ENCODE results near the gene AMN. TPM values are rescaled to one million over a fixed set of nuclear protein-coding genes. Genes with fewer than 3 reads are reported as not detected.

Gene AMN
- total RNA-seq, 1 experiment from 2014 or later = 2.5 TPM

DNA sequence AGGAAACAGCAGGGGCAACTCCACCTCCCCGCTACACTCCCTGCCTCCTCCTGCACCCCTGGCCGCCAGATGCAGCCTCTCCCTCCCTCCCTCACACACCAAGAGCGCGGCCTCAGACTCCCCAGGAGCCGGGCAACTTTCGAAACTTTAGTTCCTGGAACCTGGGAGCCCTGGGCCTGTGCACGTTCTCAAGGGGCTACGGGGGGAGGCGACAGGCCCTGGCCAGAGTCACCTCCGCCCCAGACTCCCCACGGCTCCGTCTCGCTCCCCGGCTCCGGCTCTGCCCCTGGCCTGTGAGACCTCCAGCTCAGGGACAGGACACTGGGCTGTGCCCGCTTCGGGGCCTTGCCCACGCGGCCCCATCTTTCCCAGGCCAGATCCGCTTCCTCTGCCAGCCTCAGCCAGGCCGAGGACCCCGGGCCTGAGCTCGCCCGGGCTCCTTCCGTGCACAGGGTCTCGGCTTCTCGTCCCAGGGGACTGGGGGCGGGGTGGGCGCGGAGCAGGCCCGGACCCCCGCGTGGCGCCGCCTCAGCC, 5.5 kb downstream of the AMN start:
- peak; percentile 40 for DNase-seq (ENCODE audit: low spot score)

DNA sequence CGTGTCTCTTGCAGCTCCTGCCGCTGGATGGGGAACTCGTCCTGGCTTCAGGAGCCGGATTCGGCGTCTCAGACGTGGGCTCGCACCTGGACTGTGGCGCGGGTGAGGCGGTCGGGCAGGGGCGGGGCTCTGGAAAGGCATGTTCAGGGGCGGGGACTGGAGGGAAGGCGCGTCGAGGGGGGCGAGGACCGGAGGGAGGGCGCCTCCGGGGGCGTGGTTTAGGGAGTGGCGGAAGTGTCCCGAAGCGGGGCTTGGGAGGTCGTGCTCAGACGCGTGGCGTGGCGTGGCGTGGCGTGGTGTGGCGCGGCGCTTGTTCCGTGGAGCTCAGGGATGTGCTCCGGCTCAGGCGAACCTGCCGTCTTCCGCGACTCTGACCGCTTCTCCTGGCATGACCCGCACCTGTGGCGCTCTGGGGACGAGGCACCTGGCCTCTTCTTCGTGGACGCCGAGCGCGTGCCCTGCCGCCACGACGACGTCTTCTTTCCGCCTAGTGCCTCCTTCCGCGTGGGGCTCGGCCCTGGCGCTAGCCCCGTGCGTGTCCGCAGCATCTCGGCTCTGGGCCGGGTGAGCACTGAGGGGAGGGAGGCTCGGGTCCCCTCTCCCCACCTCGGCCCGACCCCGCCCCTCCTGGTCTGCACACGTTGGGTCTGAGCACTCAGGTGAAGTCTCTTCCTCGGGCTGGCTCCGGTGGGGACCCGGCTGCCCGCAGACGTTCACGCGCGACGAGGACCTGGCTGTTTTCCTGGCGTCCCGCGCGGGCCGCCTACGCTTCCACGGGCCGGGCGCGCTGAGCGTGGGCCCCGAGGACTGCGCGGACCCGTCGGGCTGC, 6.2 kb downstream of the AMN start:
- peak; percentile 58 for DNase-seq (ENCODE audit: low spot score)

DNA sequence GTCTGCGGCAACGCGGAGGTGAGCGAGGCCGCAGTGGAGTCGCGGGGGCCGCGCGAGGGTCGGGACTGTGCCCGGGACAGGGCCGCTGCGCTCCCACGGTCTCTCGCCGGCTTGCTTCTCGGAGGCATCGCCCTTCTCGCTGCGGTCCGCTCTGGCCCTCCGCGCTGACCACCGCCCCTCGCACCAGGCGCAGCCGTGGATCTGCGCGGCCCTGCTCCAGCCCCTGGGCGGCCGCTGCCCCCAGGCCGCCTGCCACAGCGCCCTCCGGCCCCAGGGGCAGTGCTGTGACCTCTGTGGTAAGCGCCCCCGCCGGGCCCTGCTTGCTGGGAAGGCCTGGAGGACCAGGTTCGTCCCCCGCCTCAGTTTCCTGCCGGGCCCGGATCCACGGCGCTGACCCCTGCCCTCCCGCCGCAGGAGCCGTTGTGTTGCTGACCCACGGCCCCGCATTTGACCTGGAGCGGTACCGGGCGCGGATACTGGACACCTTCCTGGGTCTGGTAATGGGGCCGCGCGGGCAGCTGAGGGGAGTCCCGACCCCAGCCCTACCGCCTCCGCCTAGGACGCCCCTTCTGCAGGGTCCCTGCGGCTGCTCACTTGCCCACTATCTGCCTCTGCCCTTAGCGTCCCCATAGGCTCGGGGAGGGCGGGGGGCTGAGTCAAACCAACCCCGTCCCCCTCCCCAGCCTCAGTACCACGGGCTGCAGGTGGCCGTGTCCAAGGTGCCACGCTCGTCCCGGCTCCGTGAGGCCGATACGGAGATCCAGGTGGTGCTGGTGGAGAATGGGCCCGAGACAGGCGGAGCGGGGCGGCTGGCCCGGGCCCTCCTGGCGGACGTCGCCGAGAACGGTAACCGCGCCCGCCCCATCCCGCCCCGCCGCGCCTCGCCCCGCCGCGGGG, 7.0 kb downstream of the AMN start:
- no peak for DNase-seq (ENCODE audit: low spot score)

DNA sequence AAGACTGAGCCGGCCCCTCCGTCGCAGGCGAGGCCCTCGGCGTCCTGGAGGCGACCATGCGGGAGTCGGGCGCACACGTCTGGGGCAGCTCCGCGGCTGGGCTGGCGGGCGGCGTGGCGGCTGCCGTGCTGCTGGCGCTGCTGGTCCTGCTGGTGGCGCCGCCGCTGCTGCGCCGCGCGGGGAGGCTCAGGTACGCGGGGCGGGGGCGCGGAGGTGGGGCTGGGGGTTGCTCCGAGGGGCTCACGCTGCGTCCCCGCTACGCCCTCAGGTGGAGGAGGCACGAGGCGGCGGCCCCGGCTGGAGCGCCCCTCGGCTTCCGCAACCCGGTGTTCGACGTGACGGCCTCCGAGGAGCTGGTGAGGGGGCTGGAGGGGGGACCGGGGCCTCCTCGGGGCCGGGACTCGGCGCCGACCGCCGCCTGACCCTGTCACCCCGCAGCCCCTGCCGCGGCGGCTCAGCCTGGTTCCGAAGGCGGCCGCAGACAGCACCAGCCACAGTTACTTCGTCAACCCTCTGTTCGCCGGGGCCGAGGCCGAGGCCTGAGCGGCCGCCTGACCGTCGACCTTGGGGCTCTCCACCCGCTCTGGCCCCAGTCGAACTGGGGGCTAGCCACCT, 7.8 kb downstream of the AMN start:
- no peak for DNase-seq (ENCODE audit: low spot score)

DNA sequence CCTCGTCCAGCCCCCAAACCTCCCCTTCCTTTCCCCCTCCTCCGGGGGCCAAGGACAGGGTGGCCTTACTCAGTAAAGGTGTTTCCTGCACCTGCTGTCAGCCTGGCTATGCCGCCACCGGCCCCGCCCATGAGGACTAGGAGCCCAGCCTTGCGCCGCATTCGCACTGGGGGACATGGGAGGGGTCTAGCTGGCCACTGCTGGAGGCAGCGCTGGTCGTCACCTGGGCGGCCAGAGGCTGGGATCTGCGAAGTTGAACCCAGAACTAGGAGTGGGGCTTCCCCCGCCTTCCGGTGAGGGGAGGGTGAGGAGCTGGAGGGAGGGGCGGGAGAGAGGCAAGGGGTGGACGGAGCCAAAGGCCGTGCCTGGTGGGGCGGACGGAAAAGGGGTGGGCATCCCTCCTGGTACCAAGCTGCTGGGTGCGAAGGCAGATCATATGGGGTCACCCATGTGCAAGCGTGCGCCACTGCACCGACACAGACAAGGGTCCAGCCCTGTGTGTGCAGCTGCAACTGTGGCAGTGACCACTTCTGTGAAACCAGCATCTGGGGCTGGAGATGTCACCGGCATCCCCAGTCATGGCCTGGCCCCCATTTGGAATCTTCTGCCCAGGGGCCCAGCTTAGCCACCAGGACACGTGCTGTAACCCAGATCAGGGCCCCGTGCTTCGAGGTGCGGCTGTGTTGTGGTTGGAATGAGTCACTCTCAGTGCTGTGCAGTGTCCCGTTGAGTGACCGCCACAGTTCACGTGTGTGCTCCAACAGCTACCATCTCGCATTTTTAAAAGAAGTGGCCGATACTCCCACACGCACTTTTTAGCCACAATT, 8.5 kb downstream of the AMN start:
- DNase-seq (ENCODE audit: low spot score) = peak; percentile 42

DNA sequence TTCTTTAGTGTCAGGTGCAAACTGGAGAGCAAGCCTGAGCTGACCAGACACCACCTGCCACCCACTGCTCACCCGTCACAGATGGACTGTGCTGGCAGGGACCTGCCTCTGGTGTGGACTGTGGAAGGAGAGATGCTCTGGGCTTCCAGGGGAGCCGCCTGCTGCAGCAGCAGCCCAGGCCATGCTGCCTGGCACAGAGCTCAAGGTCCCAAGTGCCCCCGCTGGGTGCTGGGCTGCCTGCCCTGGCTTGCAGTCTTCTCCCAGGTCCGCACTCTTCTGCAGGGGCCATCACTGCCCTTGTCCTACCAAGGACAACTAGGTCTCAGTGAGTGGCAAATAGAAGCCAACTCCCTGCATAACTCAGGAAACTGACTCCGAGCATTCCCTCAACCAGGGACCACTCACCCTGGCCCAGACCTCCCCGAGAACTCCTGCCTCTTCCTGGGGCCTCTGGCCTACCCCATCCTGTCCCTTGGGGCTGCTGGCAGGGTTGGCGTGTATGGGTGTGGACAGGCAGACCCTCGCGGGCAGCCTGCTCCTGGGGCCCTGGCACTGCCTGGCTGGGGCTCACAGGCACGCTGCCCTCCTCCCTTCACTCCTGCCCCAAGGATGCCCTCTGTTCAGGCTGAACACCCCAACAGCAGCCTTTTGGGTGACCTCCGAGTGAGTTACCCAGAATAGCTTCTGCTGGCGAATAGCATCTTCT, 9.3 kb downstream of the AMN start:
- no peak for DNase-seq (ENCODE audit: low spot score)

DNA sequence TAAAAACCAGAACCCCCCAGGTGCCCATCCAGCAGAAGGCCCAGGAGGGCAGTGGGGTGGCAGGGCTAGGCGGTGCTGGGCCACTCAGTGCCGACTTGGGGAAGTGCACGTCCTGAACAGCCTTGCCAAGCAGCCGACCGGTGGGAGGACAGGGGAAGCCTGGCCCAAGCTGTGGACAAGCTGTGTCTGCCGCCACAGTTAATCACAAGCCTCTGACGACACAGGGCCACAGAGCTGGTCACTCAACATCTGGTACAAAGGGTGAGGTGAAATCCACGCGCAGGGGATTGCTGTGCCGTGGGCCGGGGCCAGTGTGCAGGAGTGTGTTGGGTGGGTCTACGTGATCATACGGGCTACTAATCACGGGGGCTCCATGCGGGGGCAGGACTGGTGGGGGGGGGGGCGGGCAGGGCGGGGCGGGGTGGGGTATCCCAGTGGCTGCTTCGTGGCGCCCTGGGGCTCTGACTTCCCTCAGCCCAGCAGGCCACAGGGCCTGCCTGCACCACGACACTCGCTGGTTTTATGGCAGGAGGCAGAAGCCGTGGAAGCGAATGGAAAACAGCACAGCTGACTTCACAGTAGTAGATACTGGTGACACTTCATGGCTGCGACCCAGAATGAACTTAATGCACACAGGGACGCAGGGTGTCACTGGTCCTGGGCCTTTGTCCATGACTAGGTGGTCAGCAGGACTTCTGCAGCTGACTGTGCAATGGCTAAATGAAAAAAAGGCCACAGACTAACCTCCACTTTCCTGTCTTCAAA, 10.2 kb downstream of the AMN start:
- no peak for DNase-seq (ENCODE audit: low spot score)

DNA sequence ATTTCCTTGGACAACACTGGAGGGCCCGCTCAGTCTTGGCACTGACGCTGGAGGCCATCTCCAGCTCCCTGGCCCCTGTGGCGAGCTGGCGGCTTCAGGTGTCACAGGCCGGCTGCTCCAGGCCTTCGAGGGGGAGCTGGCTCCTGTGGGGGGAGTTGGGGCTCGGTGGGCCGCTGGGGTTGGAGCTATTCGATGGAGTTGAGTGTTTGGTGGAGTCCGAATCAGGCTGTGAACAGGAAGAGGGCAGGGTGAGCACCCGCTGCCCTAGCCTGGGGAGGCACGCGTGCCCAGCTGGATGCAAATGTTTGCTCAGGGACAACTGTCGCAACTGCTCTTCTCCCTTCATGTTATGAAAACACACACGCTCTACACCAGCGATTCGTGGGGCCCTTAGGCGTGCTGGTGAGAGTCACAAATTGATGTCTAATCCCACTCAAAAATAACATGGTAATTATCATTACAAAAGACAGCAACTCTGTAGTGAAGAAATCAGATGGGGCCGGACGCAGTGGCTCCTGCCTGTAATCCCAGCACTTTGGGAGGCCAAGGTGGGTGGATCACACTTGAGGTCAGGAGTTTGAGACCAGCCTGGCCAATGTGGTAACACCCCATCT, 11.3 kb downstream of the AMN start:
- DNase-seq (ENCODE audit: low spot score) = no peak

DNA sequence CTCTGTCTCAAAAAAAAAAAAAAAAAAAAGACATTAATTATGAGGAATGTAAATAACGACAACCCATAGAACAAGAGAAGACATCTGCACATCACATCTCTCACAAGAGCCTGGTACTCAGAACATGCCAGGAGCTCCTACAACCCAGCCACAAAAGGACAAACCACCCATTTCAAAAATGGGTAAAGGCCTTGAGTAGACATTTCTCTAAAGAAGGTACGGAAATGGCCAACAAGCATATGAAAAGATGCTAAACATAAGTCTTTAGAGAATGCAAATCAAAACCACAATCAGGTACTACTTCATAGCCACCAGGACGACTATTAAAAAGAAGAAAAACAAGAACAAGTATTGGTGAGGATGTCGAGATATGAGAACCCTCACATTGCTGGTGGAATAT, 13.3 kb downstream of the AMN start:
- no peak for DNase-seq (ENCODE audit: low spot score)

DNA sequence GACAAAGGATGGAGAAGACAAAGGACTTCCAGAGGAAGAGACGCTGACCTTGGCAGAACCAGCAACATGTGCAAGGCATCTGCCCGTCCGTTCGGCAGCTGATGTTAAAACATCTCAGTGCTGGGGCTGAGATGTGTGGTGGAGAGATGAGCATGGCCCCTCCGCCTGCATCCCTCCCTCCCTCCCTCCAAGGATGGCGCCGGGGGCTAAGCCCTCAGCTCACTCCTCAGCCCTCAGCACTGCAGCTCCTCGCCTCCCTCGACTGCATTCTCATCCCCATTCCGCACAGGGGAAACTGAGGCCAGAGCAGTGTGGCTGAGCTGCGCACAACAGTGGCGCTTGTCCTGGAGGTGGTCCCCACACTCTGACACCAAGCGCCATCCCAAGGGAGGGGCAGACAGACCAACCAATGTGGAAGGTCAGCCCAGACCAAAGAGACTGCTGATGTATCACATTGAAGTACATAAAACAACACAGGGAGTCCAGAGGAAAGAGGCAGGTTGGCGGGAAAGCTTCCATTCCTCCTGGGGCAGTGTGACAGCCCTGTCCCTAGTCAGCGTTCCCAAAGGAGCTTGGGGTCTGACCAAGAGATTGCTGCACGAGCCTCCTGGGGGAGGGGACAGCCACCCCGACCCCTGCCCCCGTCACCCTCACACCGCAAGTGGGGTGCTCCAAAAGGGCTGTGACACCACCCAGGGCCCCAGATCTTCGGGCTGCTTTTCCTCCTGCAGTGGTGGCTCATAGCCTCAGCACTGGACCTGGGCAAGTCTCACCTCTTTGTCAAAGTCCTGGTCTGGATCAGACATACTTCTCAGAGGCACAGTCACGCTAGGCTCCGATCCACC, 15.1 kb downstream of the AMN start:
- no peak for DNase-seq (ENCODE audit: low spot score)

DNA sequence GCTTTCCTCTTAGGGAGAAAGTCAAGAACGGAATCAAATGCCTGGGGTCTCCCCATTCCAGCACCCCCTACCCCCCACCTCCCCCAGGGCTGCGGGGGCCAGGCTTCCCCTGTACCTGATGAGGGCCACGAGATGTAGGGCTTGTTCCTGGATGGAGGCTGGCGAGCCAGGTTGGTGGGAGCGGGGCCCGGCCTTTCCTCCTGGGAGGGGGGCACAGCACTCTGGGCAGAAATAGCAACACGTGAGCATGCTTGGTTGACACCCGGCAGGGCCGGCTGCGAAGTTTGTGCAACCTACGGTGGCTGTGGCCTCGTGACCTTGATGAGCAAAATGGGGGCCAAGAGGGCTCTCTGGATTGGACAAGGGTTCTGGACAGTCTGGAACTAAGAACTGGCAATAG, 15.7 kb downstream of the AMN start:
- no peak for DNase-seq (ENCODE audit: low spot score)

DNA sequence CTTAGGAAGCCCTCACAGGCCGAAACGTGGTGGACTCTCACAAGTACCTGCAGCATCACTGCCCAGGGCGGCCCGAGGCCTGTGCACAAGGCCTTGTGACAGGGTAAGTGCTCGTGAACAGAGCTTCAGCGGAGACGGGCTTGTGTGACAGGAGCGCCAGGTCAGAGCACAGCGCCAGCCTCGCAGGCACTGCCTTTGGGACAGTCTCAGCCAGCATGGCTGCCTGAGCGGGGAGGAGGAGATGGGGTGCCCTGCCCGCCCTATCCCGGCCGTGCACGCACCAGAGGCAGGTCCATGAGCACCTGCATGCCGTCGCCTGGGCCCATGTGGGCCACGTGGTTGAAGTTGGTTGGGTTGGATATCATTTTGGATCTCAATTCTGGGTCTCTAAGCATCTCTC, 16.9 kb downstream of the AMN start:
- DNase-seq (ENCODE audit: low spot score) = no peak

DNA sequence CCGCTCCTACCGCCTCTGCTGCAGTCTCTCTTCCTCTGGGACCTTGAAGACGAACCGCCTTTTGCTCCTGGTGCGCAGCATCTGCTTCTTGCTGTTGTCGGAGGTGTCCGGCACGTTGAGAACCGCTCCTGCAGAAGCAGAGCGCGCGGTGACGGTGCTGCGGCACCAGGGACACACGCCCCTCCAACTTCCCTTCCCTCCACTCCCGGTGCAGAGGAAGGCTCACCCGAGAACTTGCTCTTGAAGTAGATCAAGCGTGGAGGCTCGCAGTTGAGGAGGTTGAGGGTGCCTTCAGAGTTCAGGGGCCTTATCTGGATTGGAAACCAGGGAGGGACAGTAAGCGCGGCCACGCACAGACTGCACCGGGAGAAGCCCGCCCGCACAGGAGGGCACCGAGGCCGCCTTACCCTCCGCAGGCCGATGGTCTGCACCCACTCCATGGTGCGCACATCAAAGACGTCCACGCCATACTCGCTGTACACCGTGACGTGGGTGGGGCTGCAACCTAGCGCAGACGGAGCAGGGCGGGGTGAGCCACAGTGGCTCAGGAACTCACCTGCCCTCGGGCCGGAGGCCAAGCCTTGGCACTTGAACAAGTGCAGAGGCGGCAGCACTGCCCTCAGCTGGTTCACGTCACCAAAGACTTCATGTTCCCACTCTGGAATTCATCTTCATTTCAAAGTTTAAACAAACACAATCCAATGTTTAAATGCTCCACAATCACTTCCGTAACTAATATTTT, 17.5 kb downstream of the AMN start:
- no peak for DNase-seq (ENCODE audit: low spot score)

DNA sequence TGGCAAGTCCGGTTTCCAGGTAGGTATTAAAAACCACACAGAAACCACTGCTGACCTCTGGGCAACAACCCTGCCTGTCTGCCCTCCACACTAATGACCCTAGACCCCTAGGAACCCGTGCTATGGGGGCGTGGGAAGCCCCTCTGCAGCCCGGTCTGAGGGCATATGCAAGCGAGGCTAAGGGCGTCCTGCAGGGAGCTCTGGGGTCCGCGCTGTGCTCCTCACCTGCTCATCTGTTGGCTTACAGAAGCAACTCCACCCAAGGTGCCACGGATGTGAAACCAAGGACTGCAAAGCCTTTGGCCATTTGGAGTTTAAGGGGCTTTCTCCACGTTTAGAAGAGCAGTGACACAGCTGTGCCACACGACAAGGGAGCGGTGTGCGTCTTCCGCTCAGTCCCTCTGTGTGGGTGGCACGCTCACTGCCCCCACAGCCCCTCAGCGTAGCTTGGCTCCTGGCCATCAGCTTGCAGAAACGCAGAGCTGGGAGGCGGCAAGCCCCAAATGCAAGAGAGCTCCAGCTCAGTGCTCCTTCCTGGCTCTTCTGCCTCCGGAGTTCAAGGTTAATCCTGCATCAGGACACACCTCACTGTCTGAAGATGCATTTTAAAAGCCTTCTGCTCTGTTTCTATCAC, 18.4 kb downstream of the AMN start:
- no peak for DNase-seq (ENCODE audit: low spot score)

DNA sequence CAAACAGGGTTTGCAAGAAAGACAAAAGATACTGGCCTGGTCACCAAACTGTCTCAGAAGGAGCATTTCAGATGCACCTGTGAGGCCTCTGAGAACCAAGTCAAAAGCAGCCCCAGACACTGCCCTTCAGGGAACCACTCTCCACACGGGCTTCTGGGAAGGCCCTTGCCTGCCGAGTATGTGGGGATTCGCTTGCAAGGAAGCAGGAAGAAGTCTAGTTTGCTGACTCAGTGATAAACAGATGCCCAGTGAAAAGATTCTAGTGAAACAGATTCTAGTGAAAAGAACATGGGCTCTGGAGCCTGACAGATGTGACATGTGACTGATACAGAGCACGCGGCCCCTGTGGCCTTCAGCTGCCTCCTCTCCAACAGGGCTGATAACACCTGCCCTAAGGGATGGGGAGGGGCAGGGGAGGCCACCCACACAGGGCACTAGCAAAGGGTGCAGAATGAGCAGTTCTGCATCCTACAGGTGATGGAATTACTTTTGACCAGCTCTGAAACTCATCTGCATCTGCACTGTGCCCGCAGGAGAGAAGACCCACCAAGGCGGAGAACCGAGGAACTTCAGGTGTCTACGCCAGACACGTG, 19.1 kb downstream of the AMN start:
- DNase-seq (ENCODE audit: low spot score) = no peak

DNA sequence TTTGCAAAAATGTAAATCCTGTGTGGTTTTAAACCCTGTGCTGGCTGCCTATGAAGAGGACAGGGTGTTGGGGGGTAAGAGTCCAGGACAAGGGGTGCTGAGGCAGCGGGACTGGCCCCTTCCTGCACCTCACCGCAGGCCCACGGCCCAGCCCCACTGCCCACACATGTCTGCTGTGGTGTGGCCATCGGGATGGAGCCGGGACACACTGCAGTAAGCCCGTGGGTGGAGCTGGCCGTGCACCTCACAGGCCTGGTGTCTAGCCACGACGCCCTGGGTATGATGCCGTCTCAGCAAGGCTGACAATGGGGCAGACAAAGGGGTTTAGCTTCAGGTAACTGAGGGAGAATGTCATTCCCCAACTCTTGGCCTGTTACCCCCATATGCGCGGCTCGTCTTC, 19.6 kb downstream of the AMN start:
- DNase-seq (ENCODE audit: low spot score) = no peak

DNA sequence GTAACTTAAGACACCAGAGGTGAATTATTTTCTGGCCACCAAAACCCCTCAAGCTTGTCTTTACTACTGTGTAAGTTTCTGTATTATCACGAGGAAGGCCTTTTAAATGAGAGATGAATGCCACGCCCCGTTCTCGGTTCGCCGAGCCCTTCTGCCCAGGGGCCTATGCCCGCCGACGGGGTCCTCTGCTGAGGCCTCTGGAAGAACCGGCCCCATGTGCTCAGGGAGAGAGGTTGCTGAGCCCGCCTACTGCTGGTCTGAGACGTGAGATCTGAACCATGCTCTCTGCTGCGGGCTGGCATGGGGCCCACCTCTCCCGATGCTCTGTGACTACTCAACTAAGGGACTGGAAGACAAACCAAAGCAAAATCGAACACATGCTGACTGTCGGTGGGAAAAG, 21.0 kb downstream of the AMN start:
- DNase-seq (ENCODE audit: low spot score) = no peak

Measured in HT-29 (cell line).